Measurements from ENCODE around the gene HBE1.
"Not testable (repeated sequence)": the region's sequence is repeated elsewhere in the genome, so short reads cannot be mapped to it uniquely, and the experiment has no call there.

The HBE1 gene

DNA sequence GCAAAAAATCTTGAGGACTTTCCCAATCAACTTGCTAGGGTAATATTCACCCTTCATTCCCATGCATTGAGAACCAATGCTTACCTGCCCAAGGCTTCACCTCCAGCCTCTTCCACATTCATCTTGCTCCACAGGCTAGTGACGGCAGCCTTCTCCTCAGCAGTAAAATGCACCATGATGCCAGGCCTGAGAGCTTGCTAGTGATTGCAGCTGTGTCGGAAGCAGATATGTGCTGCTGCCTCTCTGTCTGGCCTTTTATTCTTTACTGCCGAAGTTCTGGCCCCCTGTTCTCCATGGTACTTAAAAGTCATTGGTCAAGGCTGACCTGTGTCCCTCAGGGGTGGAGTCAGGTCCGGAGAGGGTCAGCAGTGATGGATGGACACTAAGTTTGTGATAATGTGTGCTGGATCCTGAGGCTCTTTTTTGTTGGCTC is at the start of gene HBE1:
TSS of gene HBE1 (minus strand) at position 231 of the 433 bp plus-strand sequence. CDS start at position 176, 55 bp downstream.
- no peak for DNase-seq

GRCh38 chr11:5317292-5317691 is 47.5 kb upstream of the HBE1 start:
- DNase-seq: no peak

DNA sequence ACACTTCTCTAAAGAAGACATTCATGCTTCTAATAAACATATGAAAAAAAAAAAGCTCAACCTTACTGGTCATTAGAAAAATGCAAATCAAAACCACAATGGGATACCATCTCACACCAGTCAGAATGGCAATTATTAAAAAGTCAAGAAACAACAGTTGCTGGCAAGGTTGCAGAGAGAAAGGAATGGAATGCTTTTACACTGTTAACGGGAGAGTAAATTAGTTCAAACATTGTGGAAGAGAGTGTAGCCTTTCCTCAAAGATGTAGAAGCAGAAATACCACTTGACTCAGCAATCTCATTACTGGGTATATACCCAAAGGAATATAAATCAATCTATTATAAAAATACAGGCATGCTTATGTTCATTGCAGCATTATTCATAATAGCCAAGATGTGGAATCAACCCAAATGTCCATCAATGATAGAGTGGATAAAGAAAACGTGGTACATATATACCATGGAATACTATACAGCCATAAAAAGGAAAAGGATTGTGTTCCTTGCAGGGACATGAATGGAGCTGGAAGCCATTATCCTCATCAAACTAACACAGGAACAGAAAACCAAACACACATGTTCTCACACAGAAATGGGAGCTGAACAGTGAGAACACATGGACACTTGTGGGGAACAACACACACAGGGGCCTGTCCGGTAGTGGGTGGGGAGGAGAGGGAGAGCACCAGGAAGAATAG is 43.7 kb upstream of the HBE1 start:
- DNase-seq: not testable (repeated sequence)

DNA sequence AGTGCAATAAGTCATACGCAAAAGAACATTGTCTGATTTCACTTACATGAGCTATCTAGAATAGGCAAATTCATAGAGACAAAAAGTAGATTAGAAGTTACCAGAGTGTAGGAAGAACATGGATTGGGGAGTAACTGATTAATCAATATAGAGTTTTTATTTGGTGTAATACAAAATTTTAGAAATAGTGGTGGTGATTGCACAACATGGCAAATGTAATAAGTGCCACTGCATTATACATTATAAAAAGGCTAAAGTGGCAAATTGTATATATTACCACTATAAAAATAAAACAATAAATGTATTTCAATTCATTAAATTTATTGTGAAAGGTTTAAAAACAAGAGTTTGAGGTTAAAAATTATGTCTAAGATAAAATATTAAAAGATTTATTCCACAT is 40.7 kb upstream of the HBE1 start:
- no peak for DNase-seq

DNA sequence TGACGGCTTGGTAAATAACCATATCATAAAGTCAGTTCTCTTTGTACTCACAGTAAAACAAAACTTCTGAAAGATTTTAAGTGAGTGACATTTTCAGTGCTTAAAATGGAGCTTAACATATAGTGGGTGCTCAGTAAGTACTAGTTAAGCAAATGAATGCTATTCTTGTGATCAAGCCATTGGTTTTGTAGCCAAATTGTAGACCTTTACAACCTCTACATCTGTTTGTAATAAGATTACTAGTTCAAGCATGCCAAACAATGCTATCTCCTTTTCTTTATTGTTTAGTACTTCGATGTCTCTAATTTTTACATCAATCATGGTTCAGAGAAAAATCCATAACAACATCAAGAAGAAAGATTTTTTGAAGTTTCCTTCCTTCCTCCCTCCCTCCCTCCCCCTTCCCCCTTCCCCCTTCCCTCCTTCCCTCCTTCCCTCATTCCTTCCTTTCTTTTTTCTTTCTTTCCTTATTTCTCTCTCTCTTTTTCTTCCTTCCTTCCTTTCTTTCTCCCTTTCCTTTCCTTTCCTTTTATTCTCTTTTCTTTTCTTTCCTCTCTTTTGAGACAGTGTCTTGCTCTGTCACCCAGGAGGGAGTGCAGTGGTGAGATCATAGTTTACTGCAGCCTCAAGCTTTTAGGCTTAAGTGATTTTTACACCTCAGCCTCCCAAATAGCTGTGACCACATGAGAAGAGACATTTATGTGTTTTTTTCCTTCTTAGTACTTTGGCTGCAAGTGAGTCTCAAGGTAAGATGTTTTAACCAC is 37.7 kb upstream of the HBE1 start:
- no peak for DNase-seq

GRCh38 chr11:5304046-5304445 is 34.3 kb upstream of the HBE1 start:
- no peak for DNase-seq

DNA sequence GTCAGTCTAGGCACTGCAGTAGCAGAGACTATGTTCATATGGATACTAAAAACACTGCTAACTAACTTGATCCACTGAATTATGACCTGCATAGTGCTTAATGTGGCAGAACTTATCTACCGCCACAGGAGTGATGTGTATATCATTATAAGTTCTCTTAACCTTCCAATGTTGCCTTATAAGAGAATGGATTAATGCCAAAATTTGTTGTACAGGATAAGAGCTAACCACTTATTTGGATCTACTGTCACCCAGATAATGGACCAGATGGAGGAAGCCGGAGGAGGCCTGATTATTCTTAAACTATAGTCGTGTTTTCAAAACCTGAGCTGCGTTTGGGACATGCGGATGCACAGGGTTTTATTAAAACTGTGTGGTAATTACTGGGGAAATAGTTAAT is 33.9 kb upstream of the HBE1 start:
- DNase-seq: no peak

DNA sequence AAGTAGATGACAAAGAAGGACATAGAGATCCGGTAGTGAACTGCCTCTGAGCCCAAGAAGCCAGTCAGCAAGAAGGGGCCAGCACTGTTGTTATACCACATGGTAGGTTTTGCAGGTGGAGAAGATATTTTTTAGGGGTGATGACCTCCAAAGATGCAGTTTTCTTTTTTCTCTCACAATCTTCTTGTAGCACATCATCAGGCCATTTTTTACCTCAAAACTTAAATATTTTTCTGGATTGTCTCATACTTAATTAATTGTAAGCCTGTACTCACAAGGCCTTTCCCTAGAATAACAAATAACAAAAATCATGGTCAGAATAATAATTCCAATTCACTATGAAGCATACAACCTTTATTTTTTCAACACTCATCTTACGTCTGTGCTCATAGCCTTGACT is 32.1 kb upstream of the HBE1 start, which contains the start of gene OR51B4:
TSS of gene OR51B4 (minus strand) at position 101 of the 400 bp plus-strand sequence. CDS start at position 101, 0 bp downstream.
- no peak for DNase-seq

GRCh38 chr11:5300251-5300650 is 30.5 kb upstream of the HBE1 start:
- no peak for DNase-seq

DNA sequence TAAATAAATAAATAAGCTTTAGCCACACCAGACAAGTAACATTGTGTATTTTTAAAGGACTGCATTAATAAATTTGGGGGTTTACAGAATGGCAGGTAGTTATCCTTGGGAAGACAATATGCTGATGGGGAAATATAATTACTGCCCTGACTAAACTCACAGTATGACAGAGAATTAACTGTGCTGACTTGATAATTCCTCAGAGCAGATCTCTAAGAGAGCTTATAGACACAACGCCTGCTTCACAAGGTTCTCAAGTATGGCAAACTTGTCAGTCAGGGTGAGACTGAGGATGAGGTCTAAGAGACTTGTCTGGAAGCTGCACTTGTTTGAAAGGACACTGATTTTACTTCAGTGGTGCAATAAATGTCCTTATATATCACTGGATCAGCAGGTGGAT is 28.7 kb upstream of the HBE1 start:
- no peak for DNase-seq

- DNase-seq: no peak
These were observed 28.1 kb upstream of the HBE1 start for GRCh38 chr11:5297721-5298323.

GRCh38 chr11:5294342-5294995 is 24.7 kb upstream of the HBE1 start:
- not testable (repeated sequence) for DNase-seq

GRCh38 chr11:5293028-5293427 is 23.3 kb upstream of the HBE1 start:
- DNase-seq: no peak

- no peak for DNase-seq
These were observed 21.6 kb upstream of the HBE1 start for GRCh38 chr11:5291207-5291838.

DNA sequence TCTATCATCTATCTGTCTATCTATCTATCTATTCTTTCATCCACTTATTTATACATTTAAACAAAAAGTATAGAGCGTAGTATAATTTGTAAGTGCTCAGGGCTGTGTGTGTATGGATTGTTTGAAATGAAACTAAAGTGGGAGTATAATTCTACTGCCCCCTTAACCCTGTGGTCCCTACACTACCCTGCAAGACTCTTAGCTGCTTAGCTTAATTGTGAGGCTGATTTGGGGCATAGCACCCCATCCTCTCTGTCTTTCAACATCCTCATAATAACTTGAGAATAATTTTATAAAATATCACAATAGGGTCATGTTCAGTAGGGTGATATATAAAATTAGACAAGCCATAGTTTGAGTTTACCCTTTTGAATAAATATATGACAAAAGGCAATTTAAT is 20.4 kb upstream of the HBE1 start:
- no peak for DNase-seq

DNA sequence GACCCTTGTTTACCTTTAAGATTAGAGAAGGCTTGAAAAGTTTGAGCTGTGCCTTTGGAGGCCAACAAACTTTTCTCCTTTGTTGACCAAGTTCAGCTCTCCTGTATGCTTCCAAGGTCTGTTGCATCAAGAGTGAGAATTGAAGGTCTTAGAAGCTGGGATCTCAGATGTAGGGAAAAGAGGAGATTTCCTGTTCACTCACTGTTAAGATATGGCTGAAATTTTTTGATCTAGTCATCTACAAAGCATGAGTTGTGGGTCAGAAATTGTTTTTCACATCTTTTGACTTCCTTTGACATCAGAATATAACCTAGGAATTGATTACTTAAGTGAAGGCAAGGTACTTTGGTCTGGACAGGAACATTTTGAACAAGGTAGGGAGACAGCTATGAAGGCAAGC is 20.0 kb upstream of the HBE1 start:
- no peak for DNase-seq

GRCh38 chr11:5288906-5289550 is 19.3 kb upstream of the HBE1 start:
- no peak for DNase-seq

DNA sequence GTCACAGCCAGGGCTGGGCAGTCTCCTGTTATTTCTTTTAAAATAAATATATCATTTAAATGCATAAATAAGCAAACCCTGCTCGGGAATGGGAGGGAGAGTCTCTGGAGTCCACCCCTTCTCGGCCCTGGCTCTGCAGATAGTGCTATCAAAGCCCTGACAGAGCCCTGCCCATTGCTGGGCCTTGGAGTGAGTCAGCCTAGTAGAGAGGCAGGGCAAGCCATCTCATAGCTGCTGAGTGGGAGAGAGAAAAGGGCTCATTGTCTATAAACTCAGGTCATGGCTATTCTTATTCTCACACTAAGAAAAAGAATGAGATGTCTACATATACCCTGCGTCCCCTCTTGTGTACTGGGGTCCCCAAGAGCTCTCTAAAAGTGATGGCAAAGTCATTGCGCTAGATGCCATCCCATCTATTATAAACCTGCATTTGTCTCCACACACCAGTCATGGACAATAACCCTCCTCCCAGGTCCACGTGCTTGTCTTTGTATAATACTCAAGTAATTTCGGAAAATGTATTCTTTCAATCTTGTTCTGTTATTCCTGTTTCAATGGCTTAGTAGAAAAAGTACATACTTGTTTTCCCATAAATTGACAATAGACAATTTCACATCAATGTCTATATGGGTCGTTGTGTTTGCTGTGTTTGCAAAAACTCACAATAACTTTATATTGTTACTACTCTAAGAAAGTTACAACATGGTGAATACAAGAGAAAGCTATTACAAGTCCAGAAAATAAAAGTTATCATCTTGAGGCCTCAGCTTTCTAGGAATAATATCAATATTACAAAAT is 18.6 kb upstream of the HBE1 start:
- no peak for DNase-seq

DNA sequence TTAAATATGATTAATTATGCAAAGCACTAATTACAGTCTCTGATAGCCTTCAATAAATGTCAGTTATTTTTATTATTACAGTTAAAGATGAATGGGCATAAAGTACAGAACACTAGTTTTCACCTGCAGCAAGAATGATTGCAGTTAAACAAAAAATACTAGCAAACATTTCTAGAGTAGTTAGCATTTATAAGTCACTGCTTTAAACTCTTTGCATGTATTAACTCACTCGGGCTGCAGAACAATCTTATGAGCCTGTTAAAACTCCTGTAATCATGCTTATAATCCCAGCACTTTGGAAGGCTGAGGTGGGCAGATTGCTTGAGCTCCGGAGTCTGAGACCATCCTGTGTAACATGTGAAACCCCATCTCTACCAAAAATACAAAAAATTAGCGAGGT is 17.2 kb upstream of the HBE1 start:
- DNase-seq: no peak

DNA sequence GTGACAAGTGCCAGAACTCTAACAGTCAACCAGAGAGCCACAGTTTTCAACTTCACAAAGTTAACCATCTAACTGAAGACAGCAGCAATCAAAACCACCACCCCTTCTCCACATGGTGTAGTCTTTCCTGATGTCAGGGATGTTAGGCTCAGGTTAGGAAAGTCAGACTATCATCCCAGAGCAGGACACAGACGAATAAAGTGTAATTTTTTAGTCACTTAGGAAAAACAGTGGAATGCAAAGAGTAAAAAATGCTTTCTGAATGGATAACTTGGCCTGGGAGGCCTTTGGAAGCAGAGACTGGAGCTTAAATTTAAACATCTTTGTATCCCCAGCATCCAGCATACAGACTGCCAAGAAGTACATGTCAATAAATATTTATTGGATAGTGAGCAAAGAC is 16.6 kb upstream of the HBE1 start:
- no peak for DNase-seq

DNA sequence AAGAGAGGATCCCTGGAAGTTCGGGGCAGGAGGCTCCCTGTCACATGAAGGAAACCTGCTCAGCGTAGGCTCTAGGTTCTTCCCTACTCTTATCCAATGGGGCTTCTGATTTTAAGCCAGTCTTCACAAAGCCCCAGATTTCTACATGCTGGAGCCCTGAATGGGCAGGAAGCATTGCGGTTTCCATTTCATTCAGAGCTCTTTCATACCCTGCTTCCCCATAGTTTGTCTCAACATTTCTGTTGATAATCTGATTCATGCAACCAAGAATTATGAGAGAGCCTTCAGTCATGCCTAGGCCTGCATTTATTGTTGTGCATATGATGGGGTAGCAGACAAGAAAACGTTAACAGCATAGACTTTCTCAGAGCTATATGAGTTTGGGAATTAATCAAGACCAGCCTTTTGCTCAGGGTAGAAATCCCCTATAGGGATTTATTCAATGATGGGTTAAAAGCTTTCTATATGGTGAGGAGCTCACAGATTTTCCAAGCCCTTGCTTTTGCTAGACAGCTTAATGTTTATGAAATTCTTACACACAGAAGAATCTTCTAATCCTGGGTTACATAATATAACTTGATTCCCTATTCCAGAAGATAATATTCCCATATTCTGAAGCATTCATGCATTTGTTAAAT is 16.1 kb upstream of the HBE1 start:
- DNase-seq: no peak

Data from GOT3 (cell line).